Thyroid gland (tissue), 4 donors: Measurements from ENCODE around the gene GBP6. TPM values are rescaled to one million over a fixed set of nuclear protein-coding genes. Genes with fewer than 3 reads are reported as not detected.
"Not testable (repeated sequence)": the region's sequence is repeated elsewhere in the genome, so short reads cannot be mapped to it uniquely, and the experiment has no call there.

Source experiments
- DNase-seq, 2 donors: peaks; one replicate each; pipeline ENCODE4 v3.0.0-alpha.2; 2019
- H3K27ac ChIP-seq, 3 donors: fragments of 200-600 bp; sonication (generic); 1 replicate in 2 of 3; 2 replicates in 1 of 3; pipeline ENCODE4 v1.5.1; 2016 to 2019; ENCODE audit warnings: mild to moderate bottlenecking in 1 of 3, moderate library complexity in 1 of 3
- H3K27me3 ChIP-seq: fragments of 200-600 bp; sonication (generic); one replicate; pipeline ENCODE4 v1.5.1; 2019
- H3K36me3 ChIP-seq, 2 donors: fragments of 200-600 bp; sonication (generic); one replicate each; pipeline ENCODE4 v1.5.1; 2016 to 2019
- H3K4me1 ChIP-seq, 2 donors: fragments of 200-600 bp; sonication (generic); one replicate each; pipeline ENCODE4 v1.5.1; 2017 to 2019
- H3K4me3 ChIP-seq, 3 donors: fragments of 200-600 bp; sonication (generic); replicated peaks in 1 of 3; 1 replicate in 2 of 3; 2 replicates in 1 of 3; pipeline ENCODE4 v1.5.1; 2016; ENCODE audit warnings: mild to moderate bottlenecking in 1 of 3
- H3K9me3 ChIP-seq: fragments of 200-600 bp; sonication (generic); one replicate; pipeline ENCODE4 v1.5.1; 2017
- CTCF ChIP-seq, 6 experiments: fragments of 200-600 bp in 3 of 6; fragments of 450-650 bp in 3 of 6; sonication (generic) in 3 of 6; IDR thresholded peaks; one replicate each; pipeline ENCODE4 v1.5.1; 2016 to 2019; ENCODE audit warnings: antibody characterized with exemption in 6 of 6, mild to moderate bottlenecking in 2 of 6, inconsistent platforms in 1 of 6, moderate library complexity in 1 of 6
- POLR2A ChIP-seq, 2 donors: fragments of 450-650 bp; IDR thresholded peaks; one replicate each; pipeline ENCODE4 v1.6.1; 2017; ENCODE audit warnings: antibody characterized with exemption in 2 of 2, mild to moderate bottlenecking in 2 of 2, moderate library complexity in 1 of 2
- WGBS, 2 donors: methylation state at CpG; one replicate each; pipeline ENCODE4 v1.1.5; 2017; 5-methylcytosine and 5-hydroxymethylcytosine counted together
- intact Hi-C: fragments of 100-400 bp; cut with DNase I; formaldehyde crosslinking; loops from one replicate; pipeline ENCODE4 v1.15.1; 2023
- total RNA-seq, 4 donors: library from RNA; depleted of rRNA; stranded (reverse); fragments of >200 nt; gene quantifications; one replicate each; pipeline ENCODE4 v1.2.3, GENCODE V29; 2016

GBP6 gene
- total RNA-seq, 4 donors from 2014 or later = 0.89 TPM; not detected in 3

DNA sequence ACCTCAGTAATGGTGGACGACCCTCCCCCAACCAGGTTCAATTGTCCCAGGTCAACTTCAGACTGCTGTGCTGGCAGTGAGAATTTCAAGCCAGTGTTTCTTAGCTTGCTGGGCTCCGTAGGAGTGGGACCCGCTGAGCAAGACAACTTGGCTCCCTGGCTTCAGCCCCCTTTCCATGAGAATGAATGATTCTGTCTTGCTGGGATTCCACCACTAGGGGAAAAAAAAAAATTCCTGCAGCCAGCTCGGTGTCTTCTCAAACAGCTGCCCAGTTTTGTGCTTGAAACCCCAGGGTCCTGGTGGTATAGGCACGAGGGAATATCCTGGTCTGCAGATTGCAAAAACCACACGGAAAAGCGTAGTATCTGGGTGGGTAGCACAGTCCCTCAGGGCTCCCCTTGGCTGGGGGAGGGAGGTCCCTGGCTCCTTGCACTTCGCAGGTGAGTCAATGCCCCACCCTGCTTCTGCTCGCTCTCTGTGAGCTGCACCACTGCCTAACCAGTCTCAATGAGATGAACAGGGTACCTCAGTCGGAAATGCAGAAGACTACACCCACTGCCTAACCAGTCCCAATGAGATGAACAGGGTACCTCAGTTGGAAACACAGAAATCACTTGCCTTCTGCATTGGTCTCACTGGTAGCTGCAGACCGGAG, 41.5 kb downstream of the GBP6 start:
- H3K9me3 ChIP-seq = no peaks in the 10 kb centered on the region
- no peak overlapping the region for H3K27ac ChIP-seq
- no peak for DNase-seq
- no peaks in the 10 kb centered on the region for H3K36me3 ChIP-seq
- TF ChIP-seq CTCF (IDR thresholded peaks at IDR 0.05) (no peak), POLR2A (IDR thresholded peaks at IDR 0.05) (no peak)
- no peaks in the 10 kb centered on the region for H3K27me3 ChIP-seq
- intact Hi-C loops = no loop called here
- peaks cover 3 to 13% of the 10 kb centered on the region in 2 donors for H3K4me1 ChIP-seq
- no peak overlapping the region for H3K4me3 ChIP-seq
- 84 to 89% methylated on average over 10 to 11 of the region's 11 CpGs for WGBS, 2 donors

DNA sequence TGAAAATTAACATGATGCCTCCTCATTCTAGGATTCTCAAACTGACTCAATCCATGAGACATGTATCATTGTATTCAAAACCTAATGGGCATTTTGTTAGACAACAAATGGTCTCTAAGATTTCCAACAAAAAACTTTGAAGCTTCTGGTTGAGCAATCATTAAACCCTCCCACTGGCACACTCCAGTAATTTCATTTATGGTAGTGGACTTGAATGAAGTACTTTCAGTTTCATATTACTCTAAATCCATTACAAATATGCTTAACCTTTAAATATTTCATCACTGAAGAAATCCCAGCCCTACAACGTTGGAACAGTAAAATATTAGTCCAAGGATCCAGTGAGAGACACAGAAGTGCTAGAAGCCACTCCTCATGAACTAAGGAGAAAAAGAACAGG, 43.5 kb downstream of the GBP6 start:
- H3K4me1 ChIP-seq = peaks cover 3 to 13% of the 10 kb centered on the region in 2 donors
- TF ChIP-seq CTCF (IDR thresholded peaks at IDR 0.05) (no peak), POLR2A (IDR thresholded peaks at IDR 0.05) (no peak)
- H3K36me3 ChIP-seq = no peaks in the 10 kb centered on the region
- intact Hi-C loops = no loop called here
- H3K27ac ChIP-seq = peak overlapping the region; percentile 38 to 81 (median 76)
- DNase-seq = no peak
- WGBS, 2 donors = 0 to 5% methylated on average over 1 of the region's 1 CpG
- H3K4me3 ChIP-seq = peak overlapping the region in 2 of 3 donors; percentile 23 to 73
- no peaks in the 10 kb centered on the region for H3K27me3 ChIP-seq
- no peaks in the 10 kb centered on the region for H3K9me3 ChIP-seq

- H3K36me3 ChIP-seq, DNase-seq, H3K27me3 ChIP-seq, intact Hi-C loops, H3K9me3 ChIP-seq: not testable (repeated sequence)
- Histone ChIP-seq H3K4me1 (peaks cover 3 to 13% of the 10 kb centered on the region in 2 donors), H3K4me3 (peak overlapping the region in 2 of 3 donors; percentile 23 to 73), H3K27ac (peak overlapping the region; percentile 38 to 81 (median 76))
- whole genome bisulfite sequencing, 2 donors = 13 to 34% methylated on average over 2 of the region's 2 CpGs
Observed at GRCh38 chr1:89407768-89408167, 43.9 kb downstream of the GBP6 start.

GRCh38 chr1:89425056-89425455, 61.2 kb downstream of the GBP6 start:
- no peaks in the 10 kb centered on the region for H3K27me3 ChIP-seq
- no peak for DNase-seq
- H3K4me1 ChIP-seq = peaks cover 0 to 9% of the 10 kb centered on the region in 2 donors
- H3K9me3 ChIP-seq = no peaks in the 10 kb centered on the region
- H3K27ac ChIP-seq = no peak overlapping the region
- H3K36me3 ChIP-seq = no peaks in the 10 kb centered on the region
- 89 to 90% methylated on average over 3 of the region's 3 CpGs for WGBS, 2 donors
- TF ChIP-seq CTCF (IDR thresholded peaks at IDR 0.05) (no peak), POLR2A (IDR thresholded peaks at IDR 0.05) (no peak)
- intact Hi-C loops = no loop called here
- H3K4me3 ChIP-seq = no peak overlapping the region

DNA sequence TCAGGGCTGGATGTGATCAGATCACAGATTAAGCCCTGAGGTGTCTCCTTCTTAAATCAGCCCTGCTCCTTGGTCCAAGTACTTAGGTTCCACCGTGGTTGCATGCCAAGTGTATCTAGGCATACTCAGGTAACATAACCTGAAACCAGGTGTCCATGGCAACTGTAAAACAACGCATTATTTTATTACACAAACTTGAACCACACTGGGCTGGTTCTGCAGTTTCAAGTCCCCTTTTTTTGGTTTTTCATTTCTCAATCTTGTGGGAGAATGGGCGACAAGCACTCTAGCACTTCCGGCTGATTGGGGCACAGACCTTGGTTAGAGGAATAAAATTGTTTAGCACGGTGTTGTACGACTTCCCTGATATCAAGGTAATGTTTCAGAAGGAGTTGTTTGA, 65.2 kb downstream of the GBP6 start:
- intact Hi-C loops = no loop called here
- Histone ChIP-seq H3K4me3 (no peak overlapping the region), H3K27me3 (no peaks in the 10 kb centered on the region), H3K36me3 (no peaks in the 10 kb centered on the region), H3K4me1 (peaks cover 0 to 5% of the 10 kb centered on the region in 2 donors), H3K27ac (peak overlapping the region in 1 of 3 donors; percentile 28), H3K9me3 (no peaks in the 10 kb centered on the region)
- DNase-seq = peak; percentile 66 to 77
- no peak for TF ChIP-seq POLR2A (IDR thresholded peaks at IDR 0.05)
- no peak for TF ChIP-seq CTCF (IDR thresholded peaks at IDR 0.05)
- WGBS, 2 donors = 31 to 38% methylated on average over 6 of the region's 6 CpGs

GRCh38 chr1:89429681-89430080, 65.8 kb downstream of the GBP6 start:
- peak overlapping the region in 1 of 3 donors; percentile 28 for H3K27ac ChIP-seq
- H3K9me3 ChIP-seq, intact Hi-C loops, H3K36me3 ChIP-seq, H3K4me3 ChIP-seq, H3K4me1 ChIP-seq, H3K27me3 ChIP-seq: not testable (repeated sequence)
- WGBS, 2 donors = 30 to 56% methylated on average over 1 to 2 of the region's 4 CpGs
- DNase-seq = peak in 1 of 2 donors; percentile 13
